K562 (cell line): ENCODE data around the gene BHLHE40. TPM values are rescaled to one million over a fixed set of nuclear protein-coding genes. Genes with fewer than 3 reads are reported as not detected.

Experiments used
- BACH1 ChIP-seq: fragments of 200-800 bp; sonication (Bioruptor generic); IDR thresholded peaks from 2 replicates; pipeline ENCODE4 v1.6.1; 2016; ENCODE audit warnings: missing genetic modification characterization, missing compliant biosample characterization
- DACH1 ChIP-seq: fragments of 450-650 bp; IDR thresholded peaks from 2 replicates; pipeline ENCODE4 v1.6.1; 2018; ENCODE audit not compliant: partially characterized antibody
- HEY1 ChIP-seq: fragments of 250-450 bp; sonication (Bioruptor Pico); IDR thresholded peaks from 2 replicates; pipeline ENCODE4 v1.5.0; 2020; ENCODE audit warnings: mild to moderate bottlenecking, moderate library complexity, borderline replicate concordance
- ILF3 ChIP-seq: fragments of 450-650 bp; IDR thresholded peaks from 2 replicates; pipeline ENCODE4 v1.6.1; 2018; ENCODE audit warnings: antibody characterized with exemption, mild to moderate bottlenecking, moderate library complexity, borderline replicate concordance
- POU5F1 ChIP-seq: fragments of 150-350 bp; IDR thresholded peaks from 2 replicates; pipeline ENCODE4 v1.6.1; 2014; ENCODE audit warnings: borderline replicate concordance, low read length, low read depth, mild to moderate bottlenecking; ENCODE audit not compliant: partially characterized antibody
- RAD21 ChIP-seq, 2 experiments: fragments of 250-450 bp in 1 of 2; fragments of 450-650 bp in 1 of 2; sonication (Bioruptor Pico) in 1 of 2; formaldehyde crosslinking in 1 of 2; IDR thresholded peaks in 1 of 2; conservative IDR thresholded peaks in 1 of 2; 2 replicates each; pipeline versions ENCODE4 v1.4.0 to v1.8.0; 2020 to 2022; ENCODE audit warnings: mild to moderate bottlenecking in 2 of 2, moderate library complexity in 1 of 2
- RBM34 ChIP-seq: fragments of 200-400 bp; formaldehyde crosslinking; IDR thresholded peaks from 2 replicates; pipeline ENCODE4 v1.6.1; 2018; ENCODE audit warnings: low read length, borderline replicate concordance; ENCODE audit not compliant: insufficient read depth
- SAFB2 ChIP-seq: fragments of 200-400 bp; formaldehyde crosslinking; IDR thresholded peaks from 2 replicates; pipeline ENCODE4 v1.6.1; 2018; ENCODE audit warnings: borderline replicate concordance, low read length, low read depth, moderate library complexity; ENCODE audit not compliant: severe bottlenecking
- SAP30 ChIP-seq: fragments of 200-600 bp; sonication (generic); IDR thresholded peaks from 2 replicates; pipeline ENCODE4 v1.6.1; 2012; ENCODE audit warnings: borderline replicate concordance, low read depth, mild to moderate bottlenecking, moderate library complexity, low read length, control low read depth, inconsistent platforms; ENCODE audit not compliant: insufficient read depth, poor library complexity, severe bottlenecking
- SRF ChIP-seq, 2 experiments: fragments of 250-450, 450-650 bp in 1 of 2; sonication (Bioruptor Pico) in 1 of 2; sonication (generic) in 1 of 2; formaldehyde crosslinking; IDR thresholded peaks; 2 replicates each; pipeline versions ENCODE4 v1.5.0 to v1.5.1; 2020 to 2022; ENCODE audit warnings: mild to moderate bottlenecking in 1 of 2, missing genetic modification reagents in 1 of 2
- SRSF3 ChIP-seq: fragments of 200-400 bp; formaldehyde crosslinking; IDR thresholded peaks from 2 replicates; pipeline ENCODE4 v1.6.1; 2016; ENCODE audit warnings: mild to moderate bottlenecking, low read length, moderate library complexity; ENCODE audit not compliant: insufficient read depth
- ZNF146 ChIP-seq: IDR thresholded peaks from one replicate; pipeline ENCODE4 v1.6.1; 2018; ENCODE audit warnings: missing compliant biosample characterization; ENCODE audit not compliant: unreplicated experiment
- ZNF316 ChIP-seq: fragments of 450-650 bp; IDR thresholded peaks from 2 replicates; pipeline ENCODE4 v1.6.1; 2016
- ZNF41 ChIP-seq: fragments of 250-450 bp; sonication (Bioruptor Pico); conservative IDR thresholded peaks from 2 replicates; pipeline ENCODE4 v1.4.0; 2020; ENCODE audit warnings: mild to moderate bottlenecking
- polyA plus RNA-seq, 8 experiments: library from polyadenylated mRNA; depleted of rRNA in 4 of 8; stranded (reverse) in 5 of 8; unstranded in 3 of 8; fragments of >200 nt; fragmentation: Nextera tagmentation in 2 of 8; fragmentation: Illumina TruSeq in 1 of 8; extraction: Ambion mirVana in 2 of 8; extraction: Trizol in 1 of 8; gene quantifications; 2 replicates each; pipeline versions ENCODE4 v1.2.1 to v1.2.3, GENCODE V29; 2011 to 2014; ENCODE audit warnings: inconsistent platforms in 1 of 8, missing spikeins in 1 of 8
- total RNA-seq, 7 experiments: library from RNA; depleted of rRNA in 6 of 7; stranded (reverse); fragments of >200 nt in 6 of 7; fragmentation: Illumina TruSeq in 2 of 7; extraction: Trizol in 2 of 7; gene quantifications; 2 replicates each; pipeline versions ENCODE4 v1.2.1 to v1.2.3, GENCODE V29; 2011 to 2021; ENCODE audit warnings: low replicate concordance in 1 of 7
- TF ChIP-seq, protein P1 (sequence below): fragments of 200-400 bp; formaldehyde crosslinking; IDR thresholded peaks from 2 replicates; pipeline ENCODE4 v1.6.1; 2017; ENCODE audit warnings: mild to moderate bottlenecking, low read depth, low read length, moderate library complexity
- TF ChIP-seq, protein P2 (sequence below): fragments of 250-450 bp; sonication (Bioruptor Pico); IDR thresholded peaks from 2 replicates; pipeline ENCODE4 v1.6.1; 2021; ENCODE audit warnings: mild to moderate bottlenecking
- TF ChIP-seq, protein P3 (sequence below): fragments of 250-450 bp; sonication (Bioruptor Pico); IDR thresholded peaks from 2 replicates; pipeline ENCODE4 v1.8.0; 2021; ENCODE audit warnings: moderate library complexity, mild to moderate bottlenecking, inconsistent platforms

BHLHE40 gene
- total and polyA plus RNA-seq, 9 of the 15 experiments (the other 6 are each of a cell fraction or from before 2014, with no cell fraction given), result 12.0 to 83.9 (median 31.4) TPM

DNA sequence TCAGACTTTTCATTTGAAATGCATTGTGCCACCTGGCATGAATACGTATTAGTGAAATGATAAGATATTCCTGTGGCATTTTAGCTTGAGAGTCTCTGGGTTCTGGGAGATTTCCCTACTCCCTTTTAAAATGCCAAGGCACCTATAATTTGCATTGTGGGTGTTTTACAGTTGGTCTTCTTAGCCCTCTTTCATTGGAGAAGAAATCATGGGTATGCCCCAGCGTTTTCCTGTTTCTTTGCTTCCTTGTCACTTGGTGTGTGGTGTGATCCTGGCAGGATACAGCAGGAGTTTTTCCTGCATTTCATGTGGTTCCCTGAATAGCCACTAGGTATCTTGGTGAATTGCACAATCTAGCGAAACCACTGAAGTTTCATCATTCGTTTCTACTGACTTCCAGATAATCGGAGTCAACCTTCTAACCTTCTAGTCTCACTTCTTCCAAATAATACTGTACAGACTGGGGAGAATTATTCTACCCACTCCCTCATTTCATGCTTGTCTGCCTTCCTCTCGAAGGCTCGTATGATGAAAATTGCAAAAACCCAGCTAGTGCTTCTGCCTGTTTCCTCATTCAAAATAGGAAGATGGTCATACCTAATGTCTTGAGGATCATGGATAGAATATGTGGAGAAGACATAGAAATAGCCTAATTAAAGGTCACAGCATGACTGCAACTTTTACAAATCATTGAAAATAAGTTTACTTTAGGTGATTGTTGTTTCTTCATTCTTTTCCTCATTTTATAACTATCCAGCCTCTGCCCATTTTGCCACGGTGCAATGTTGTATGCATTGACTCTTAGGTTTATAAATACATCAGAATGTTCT is 2.6 kb downstream of the BHLHE40 start (continued):
- TF ChIP-seq, protein P1, sequence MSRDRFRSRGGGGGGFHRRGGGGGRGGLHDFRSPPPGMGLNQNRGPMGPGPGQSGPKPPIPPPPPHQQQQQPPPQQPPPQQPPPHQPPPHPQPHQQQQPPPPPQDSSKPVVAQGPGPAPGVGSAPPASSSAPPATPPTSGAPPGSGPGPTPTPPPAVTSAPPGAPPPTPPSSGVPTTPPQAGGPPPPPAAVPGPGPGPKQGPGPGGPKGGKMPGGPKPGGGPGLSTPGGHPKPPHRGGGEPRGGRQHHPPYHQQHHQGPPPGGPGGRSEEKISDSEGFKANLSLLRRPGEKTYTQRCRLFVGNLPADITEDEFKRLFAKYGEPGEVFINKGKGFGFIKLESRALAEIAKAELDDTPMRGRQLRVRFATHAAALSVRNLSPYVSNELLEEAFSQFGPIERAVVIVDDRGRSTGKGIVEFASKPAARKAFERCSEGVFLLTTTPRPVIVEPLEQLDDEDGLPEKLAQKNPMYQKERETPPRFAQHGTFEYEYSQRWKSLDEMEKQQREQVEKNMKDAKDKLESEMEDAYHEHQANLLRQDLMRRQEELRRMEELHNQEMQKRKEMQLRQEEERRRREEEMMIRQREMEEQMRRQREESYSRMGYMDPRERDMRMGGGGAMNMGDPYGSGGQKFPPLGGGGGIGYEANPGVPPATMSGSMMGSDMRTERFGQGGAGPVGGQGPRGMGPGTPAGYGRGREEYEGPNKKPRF, result no peak
- TF ChIP-seq, protein P2, sequence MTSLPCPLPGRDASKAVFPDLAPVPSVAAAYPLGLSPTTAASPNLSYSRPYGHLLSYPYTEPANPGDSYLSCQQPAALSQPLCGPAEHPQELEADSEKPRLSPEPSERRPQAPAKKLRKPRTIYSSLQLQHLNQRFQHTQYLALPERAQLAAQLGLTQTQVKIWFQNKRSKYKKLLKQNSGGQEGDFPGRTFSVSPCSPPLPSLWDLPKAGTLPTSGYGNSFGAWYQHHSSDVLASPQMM (CRISPR knock-in tag), result no peak
- no peak for TF ChIP-seq DACH1
- TF ChIP-seq SAP30, result no peak
- TF ChIP-seq HEY1 (CRISPR knock-in tag), result 0 out of 2 replicates have a peak, but pooled peaks have one; percentile 3
- TF ChIP-seq ZNF146 (CRISPR knock-in tag), result no peak
- TF ChIP-seq BACH1 (tag), result no peak
- TF ChIP-seq SRF (CRISPR knock-in tag; IDR thresholded peaks at IDR 0.05), result 0 out of 4 replicates have a peak, but pooled peaks of 1 of the 2 experiments have one; percentile 14
- TF ChIP-seq ZNF41 (CRISPR knock-in tag), result no peak
- no peak for TF ChIP-seq ILF3
- peak; percentile 18 to 47 for TF ChIP-seq RAD21 (CRISPR knock-in tag; conservative IDR thresholded peaks at IDR 0.05 in 1 of 2, IDR thresholded peaks at IDR 0.05 in 1 of 2)
- no peak for TF ChIP-seq ZNF316
- no peak for TF ChIP-seq RBM34
- TF ChIP-seq SAFB2, result no peak
- TF ChIP-seq POU5F1, result no peak
- TF ChIP-seq SRSF3, result no peak
- TF ChIP-seq, protein P3, sequence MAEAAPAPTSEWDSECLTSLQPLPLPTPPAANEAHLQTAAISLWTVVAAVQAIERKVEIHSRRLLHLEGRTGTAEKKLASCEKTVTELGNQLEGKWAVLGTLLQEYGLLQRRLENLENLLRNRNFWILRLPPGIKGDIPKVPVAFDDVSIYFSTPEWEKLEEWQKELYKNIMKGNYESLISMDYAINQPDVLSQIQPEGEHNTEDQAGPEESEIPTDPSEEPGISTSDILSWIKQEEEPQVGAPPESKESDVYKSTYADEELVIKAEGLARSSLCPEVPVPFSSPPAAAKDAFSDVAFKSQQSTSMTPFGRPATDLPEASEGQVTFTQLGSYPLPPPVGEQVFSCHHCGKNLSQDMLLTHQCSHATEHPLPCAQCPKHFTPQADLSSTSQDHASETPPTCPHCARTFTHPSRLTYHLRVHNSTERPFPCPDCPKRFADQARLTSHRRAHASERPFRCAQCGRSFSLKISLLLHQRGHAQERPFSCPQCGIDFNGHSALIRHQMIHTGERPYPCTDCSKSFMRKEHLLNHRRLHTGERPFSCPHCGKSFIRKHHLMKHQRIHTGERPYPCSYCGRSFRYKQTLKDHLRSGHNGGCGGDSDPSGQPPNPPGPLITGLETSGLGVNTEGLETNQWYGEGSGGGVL (CRISPR knock-in tag), result no peak
